Upper lobe of left lung (tissue), 4 donors: ENCODE data around the gene SPDYC.

Source experiments
- CTCF ChIP-seq, 6 experiments: fragments of 450-650 bp in 4 of 6; fragments of 200-600 bp in 2 of 6; sonication (generic) in 2 of 6; IDR thresholded peaks; one replicate each; pipeline ENCODE4 v1.5.1; 2016 to 2019; ENCODE audit warnings: antibody characterized with exemption in 6 of 6
- POLR2A ChIP-seq, 4 donors: fragments of 450-650 bp; IDR thresholded peaks; one replicate each; pipeline ENCODE4 v1.5.1; 2016 to 2017; ENCODE audit warnings: antibody characterized with exemption in 4 of 4, mild to moderate bottlenecking in 2 of 4
- POLR2AphosphoS5 ChIP-seq, 2 donors: sonication (generic); formaldehyde crosslinking; IDR thresholded peaks; one replicate each; pipeline ENCODE4 v1.5.1; 2017; ENCODE audit warnings: antibody characterized with exemption in 2 of 2

GRCh38 chr11:65210361-65210731 is 40.3 kb downstream of the SPDYC start:
- no peak for TF ChIP-seq CTCF (IDR thresholded peaks at IDR 0.05)
- no peak for TF ChIP-seq POLR2A (IDR thresholded peaks at IDR 0.05)
- TF ChIP-seq POLR2AphosphoS5 (IDR thresholded peaks at IDR 0.05), result no peak
